ENCODE data around the gene ARID5A. TPM values are rescaled to one million over a fixed set of nuclear protein-coding genes. Genes with fewer than 3 reads are reported as not detected.

Gene ARID5A
- total RNA-seq, 1 donor from 2014 or later: 32.8 TPM

DNA sequence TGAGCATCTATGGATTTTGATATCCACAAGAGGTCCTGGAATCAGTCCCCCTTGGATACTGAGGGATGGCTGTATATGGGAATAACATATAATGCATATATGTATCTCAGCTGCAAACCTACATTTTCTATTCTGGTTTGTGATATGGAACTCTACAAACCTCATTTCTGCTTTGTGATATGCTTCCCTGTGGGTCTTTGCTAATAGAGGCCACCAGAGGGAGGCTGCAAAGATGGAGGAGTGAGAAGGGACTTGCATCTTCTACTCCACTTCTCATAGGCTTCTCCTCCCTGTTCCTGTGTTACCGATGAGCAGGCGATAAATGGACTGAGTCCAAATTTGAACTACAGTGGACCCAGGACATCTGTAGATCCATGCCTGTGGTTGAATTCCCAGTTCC lies 37.8 kb downstream of the ARID5A start:
- no peaks in the 10 kb centered on the region for H3K4me1 ChIP-seq
- TF ChIP-seq, protein P1, sequence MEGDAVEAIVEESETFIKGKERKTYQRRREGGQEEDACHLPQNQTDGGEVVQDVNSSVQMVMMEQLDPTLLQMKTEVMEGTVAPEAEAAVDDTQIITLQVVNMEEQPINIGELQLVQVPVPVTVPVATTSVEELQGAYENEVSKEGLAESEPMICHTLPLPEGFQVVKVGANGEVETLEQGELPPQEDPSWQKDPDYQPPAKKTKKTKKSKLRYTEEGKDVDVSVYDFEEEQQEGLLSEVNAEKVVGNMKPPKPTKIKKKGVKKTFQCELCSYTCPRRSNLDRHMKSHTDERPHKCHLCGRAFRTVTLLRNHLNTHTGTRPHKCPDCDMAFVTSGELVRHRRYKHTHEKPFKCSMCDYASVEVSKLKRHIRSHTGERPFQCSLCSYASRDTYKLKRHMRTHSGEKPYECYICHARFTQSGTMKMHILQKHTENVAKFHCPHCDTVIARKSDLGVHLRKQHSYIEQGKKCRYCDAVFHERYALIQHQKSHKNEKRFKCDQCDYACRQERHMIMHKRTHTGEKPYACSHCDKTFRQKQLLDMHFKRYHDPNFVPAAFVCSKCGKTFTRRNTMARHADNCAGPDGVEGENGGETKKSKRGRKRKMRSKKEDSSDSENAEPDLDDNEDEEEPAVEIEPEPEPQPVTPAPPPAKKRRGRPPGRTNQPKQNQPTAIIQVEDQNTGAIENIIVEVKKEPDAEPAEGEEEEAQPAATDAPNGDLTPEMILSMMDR (IDR thresholded peaks at IDR 0.05): no peak
- no peak overlapping the region for H3K27ac ChIP-seq
- no peaks in the 10 kb centered on the region for H3K36me3 ChIP-seq
- DNase-seq: no peak
- ATAC-seq: no peak
- H3K27me3 ChIP-seq: no peaks in the 10 kb centered on the region
- intact Hi-C loops (cut with DNase I): no loop called here
- H3K9me3 ChIP-seq: no peaks in the 10 kb centered on the region
- no peak overlapping the region for H3K4me3 ChIP-seq

DNA sequence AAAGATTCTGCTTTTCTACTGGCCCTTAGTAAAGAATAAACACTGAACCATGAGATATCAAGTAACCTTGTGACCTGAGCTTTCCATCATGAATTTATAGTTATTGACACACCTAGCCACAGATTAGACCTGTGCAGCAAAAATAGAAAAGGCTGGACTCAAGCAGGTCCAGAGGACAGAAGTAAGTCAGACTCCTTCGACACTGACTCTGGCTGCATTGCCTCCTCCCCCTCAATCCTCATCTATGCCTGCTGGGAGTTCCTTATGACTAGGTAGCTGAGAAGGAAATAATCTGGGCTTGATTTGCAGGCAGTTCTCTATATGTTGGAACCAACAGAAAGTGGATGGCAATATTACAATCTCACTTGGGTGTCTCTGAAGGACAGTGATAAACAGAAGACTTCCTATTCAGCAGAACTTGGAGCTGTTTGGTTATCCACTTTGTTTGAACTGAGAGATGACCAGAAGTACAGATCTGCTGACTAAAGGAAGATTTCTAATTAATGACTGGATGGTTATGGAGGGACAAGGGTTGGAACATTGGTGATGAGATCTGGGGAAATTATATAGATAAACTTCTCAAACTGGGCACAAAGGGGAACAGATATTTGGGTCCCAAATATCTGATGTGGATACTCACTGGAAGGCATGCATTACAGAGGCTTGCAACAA lies 39.4 kb downstream of the ARID5A start:
- Histone ChIP-seq H3K36me3 (no peaks in the 10 kb centered on the region), H3K27me3 (no peaks in the 10 kb centered on the region), H3K27ac (no peak overlapping the region), H3K4me3 (no peak overlapping the region), H3K4me1 (no peaks in the 10 kb centered on the region), H3K9me3 (no peaks in the 10 kb centered on the region)
- DNase-seq: no peak
- TF ChIP-seq, protein P1 (IDR thresholded peaks at IDR 0.05): no peak
- ATAC-seq: no peak
- intact Hi-C loops (cut with DNase I): no loop called here

DNA sequence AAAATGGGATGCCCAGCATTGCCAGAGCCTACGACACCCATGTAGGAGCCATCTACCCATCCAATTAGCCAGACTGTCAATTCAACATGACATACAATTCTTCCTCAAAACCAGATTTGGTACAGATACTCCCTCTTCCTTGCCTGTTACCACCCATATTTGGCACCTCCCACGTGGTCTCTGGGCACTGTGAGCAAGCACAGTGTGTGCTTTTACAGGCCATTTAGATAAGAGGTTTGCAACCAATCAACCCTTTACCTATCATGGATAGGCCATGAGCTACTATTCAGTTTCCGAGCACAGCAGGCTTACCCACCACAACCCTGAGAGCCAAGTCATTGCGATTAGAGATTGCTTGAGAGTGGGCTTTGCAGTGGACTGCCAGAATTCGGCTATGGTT lies 40.9 kb downstream of the ARID5A start:
- H3K27me3 ChIP-seq: no peaks in the 10 kb centered on the region
- H3K27ac ChIP-seq: no peak overlapping the region
- no peaks in the 10 kb centered on the region for H3K4me1 ChIP-seq
- DNase-seq (no peak), ATAC-seq (no peak)
- no peak overlapping the region for H3K4me3 ChIP-seq
- TF ChIP-seq, protein P1 (IDR thresholded peaks at IDR 0.05): no peak
- intact Hi-C loops (cut with DNase I): no loop called here
- no peaks in the 10 kb centered on the region for H3K9me3 ChIP-seq
- no peaks in the 10 kb centered on the region for H3K36me3 ChIP-seq

DNA sequence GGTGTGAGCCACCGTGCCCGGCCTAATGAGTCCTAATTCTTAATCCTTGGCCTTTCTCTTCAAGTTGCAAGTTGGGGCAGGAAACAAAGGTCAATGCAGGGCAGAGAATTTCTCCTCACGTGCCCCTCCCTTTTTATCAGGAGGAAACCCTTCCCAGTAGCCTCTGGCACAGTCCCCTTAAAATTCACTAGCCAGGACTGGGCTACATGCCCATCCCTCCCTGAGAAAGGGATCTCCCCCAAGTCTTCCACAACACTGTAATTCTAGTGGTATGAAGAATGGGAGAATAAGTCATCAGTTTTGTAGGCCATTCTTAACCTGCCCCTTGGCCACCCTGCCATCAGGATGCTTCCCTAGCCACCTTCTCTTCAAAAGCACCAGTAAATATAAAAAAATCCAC lies 42.2 kb downstream of the ARID5A start:
- intact Hi-C loops (cut with DNase I): no loop called here
- DNase-seq (no peak), ATAC-seq (no peak)
- TF ChIP-seq, protein P1 (IDR thresholded peaks at IDR 0.05): no peak
- Histone ChIP-seq H3K36me3 (no peaks in the 10 kb centered on the region), H3K4me3 (no peak overlapping the region), H3K27ac (no peak overlapping the region), H3K9me3 (no peaks in the 10 kb centered on the region), H3K27me3 (no peaks in the 10 kb centered on the region), H3K4me1 (no peaks in the 10 kb centered on the region)

DNA sequence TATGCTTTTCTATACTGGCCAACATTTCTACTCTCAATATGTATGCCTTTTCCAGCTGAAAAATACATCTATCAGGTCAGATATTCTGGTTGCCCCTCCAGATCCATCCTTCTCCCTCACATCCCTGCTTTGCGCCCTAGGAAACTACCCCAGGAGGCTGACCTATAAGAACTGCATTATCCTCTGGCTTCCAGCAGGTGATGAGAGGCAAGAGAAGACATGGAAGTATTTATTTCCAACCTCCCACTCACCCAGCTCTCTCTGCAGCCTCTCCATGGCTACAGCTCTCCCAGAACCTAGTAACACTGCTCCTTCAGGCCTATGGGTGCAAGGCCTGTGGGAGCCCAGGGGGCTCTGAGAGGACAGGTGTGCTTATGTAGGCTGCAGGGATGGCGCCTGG lies 42.9 kb downstream of the ARID5A start:
- H3K4me3 ChIP-seq: no peak overlapping the region
- no peak overlapping the region for H3K27ac ChIP-seq
- H3K9me3 ChIP-seq: no peaks in the 10 kb centered on the region
- no peaks in the 10 kb centered on the region for H3K27me3 ChIP-seq
- H3K4me1 ChIP-seq: no peaks in the 10 kb centered on the region
- DNase-seq: no peak
- TF ChIP-seq, protein P1 (IDR thresholded peaks at IDR 0.05): no peak
- H3K36me3 ChIP-seq: no peaks in the 10 kb centered on the region
- no peak for ATAC-seq
- intact Hi-C loops (cut with DNase I): no loop called here

DNA sequence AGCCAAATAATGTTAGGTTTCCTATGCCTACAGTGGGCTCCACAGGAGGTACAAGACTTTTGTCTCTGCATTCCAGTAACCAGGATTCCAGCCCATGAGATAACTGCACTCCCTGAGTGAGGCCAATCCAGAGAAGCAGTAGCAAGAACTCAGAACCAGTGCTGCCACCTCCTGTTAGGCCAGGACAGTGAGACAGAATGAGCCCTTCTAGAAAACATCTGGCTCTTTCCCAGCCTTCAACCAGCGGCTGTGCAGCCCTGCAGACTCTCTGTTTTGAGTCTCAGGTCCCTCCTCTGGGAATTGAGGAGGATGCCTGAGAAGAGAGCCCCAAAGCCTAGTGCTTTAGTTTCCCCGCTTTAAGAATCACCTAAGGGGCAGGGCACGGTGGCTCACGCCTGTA lies 44.2 kb downstream of the ARID5A start:
- TF ChIP-seq, protein P1 (IDR thresholded peaks at IDR 0.05): peak; percentile 7
- Histone ChIP-seq H3K4me3 (no peak overlapping the region), H3K4me1 (no peaks in the 10 kb centered on the region), H3K27me3 (no peaks in the 10 kb centered on the region), H3K9me3 (no peaks in the 10 kb centered on the region), H3K27ac (no peak overlapping the region), H3K36me3 (no peaks in the 10 kb centered on the region)
- ATAC-seq: peak; percentile 46
- intact Hi-C loops (cut with DNase I): no loop called here
- no peak for DNase-seq

Measured in upper lobe of right lung (tissue), 1 donor.